HEK293T (cell line): ENCODE data around the gene GRM7.

Source experiments
- CTCF ChIA-PET: fragments of 350-600 bp; formaldehyde crosslinking; extraction: SDS; loops from one replicate; lab custom pipeline; 2021; ENCODE audit warnings: antibody characterized with exemption, inconsistent platforms; lab: Yijun Ruan, JAX
- POLR2A ChIA-PET: fragments of 350-600 bp; formaldehyde crosslinking; extraction: SDS; loops from one replicate; lab custom pipeline; 2020; ENCODE audit warnings: antibody characterized with exemption, inconsistent platforms; lab: Yijun Ruan, JAX
- DNase-seq: peaks from one replicate; pipeline ENCODE4 v3.0.0; 2012; ENCODE audit warnings: mixed read lengths; ENCODE audit errors: extremely low spot score
- ARNT ChIP-seq: fragments of 450-650 bp; IDR thresholded peaks from 2 replicates; pipeline ENCODE4 v1.6.1; 2017; ENCODE audit warnings: mild to moderate bottlenecking
- BHLHE40 ChIP-seq: fragments of 450-650 bp; IDR thresholded peaks from 2 replicates; pipeline ENCODE4 v1.6.1; 2016; ENCODE audit warnings: mild to moderate bottlenecking, moderate library complexity, borderline replicate concordance
- CTBP1 ChIP-seq: fragments of 450-650 bp; IDR thresholded peaks from 2 replicates; pipeline ENCODE4 v1.6.1; 2016; ENCODE audit warnings: borderline replicate concordance
- ELF4 ChIP-seq: fragments of 450-650 bp; IDR thresholded peaks from 2 replicates; pipeline ENCODE4 v1.6.1; 2017; ENCODE audit warnings: antibody characterized with exemption
- FOXA1 ChIP-seq: fragments of 450-650 bp; IDR thresholded peaks from 2 replicates; pipeline ENCODE4 v1.6.1; 2016; ENCODE audit warnings: mild to moderate bottlenecking
- FOXK2 ChIP-seq: fragments of 450-650 bp; IDR thresholded peaks from 2 replicates; pipeline ENCODE4 v1.6.1; 2016; ENCODE audit warnings: mild to moderate bottlenecking
- FOXM1 ChIP-seq: fragments of 450-650 bp; IDR thresholded peaks from 2 replicates; pipeline ENCODE4 v1.6.1; 2017; ENCODE audit warnings: mild to moderate bottlenecking, borderline replicate concordance
- HDGF ChIP-seq: fragments of 450-650 bp; IDR thresholded peaks from 2 replicates; pipeline ENCODE4 v1.6.1; 2017; ENCODE audit warnings: antibody characterized with exemption, borderline replicate concordance
- L3MBTL2 ChIP-seq: fragments of 450-650 bp; conservative IDR thresholded peaks from 2 replicates; pipeline ENCODE4 v1.6.1; 2016; ENCODE audit warnings: mild to moderate bottlenecking
- LEF1 ChIP-seq: fragments of 450-650 bp; IDR thresholded peaks from 2 replicates; pipeline ENCODE4 v1.6.1; 2017; ENCODE audit warnings: mild to moderate bottlenecking, borderline replicate concordance
- NFRKB ChIP-seq: fragments of 450-650 bp; IDR thresholded peaks from 2 replicates; pipeline ENCODE4 v1.6.1; 2016; ENCODE audit warnings: mild to moderate bottlenecking, moderate library complexity
- SP1 ChIP-seq: fragments of 450-650 bp; IDR thresholded peaks from 2 replicates; pipeline ENCODE4 v1.6.1; 2017
- SUZ12 ChIP-seq: fragments of 450-650 bp; IDR thresholded peaks from 2 replicates; pipeline ENCODE4 v1.6.1; 2016; ENCODE audit warnings: mild to moderate bottlenecking
- TARDBP ChIP-seq: fragments of 450-650 bp; IDR thresholded peaks from 2 replicates; pipeline ENCODE4 v1.6.1; 2016
- ZNF384 ChIP-seq: fragments of 450-650 bp; IDR thresholded peaks from 2 replicates; pipeline ENCODE4 v1.6.1; 2016
- TF ChIP-seq, protein P1 (sequence below): fragments of 450-650 bp; IDR thresholded peaks from 2 replicates; pipeline ENCODE4 v1.6.1; 2016

Gene GRM7

DNA sequence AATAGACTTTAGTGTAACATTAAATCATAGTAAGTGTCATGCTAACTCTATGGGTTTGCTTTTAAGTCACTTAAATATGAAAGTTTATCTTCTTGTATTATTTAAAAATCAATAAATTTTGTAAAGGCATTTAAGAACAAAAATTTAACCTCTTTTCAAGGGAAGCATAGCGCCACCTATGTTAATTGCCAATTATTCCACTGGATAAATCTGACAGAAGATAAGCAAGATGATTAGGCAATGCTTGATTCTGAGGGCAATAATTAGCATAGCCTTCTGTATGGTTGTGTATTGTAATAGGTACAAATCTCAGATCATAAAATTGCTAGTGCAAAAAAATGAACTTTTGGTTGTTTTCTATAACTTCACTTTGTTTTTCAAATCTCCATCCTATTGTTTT, 560.1 kb downstream of the GRM7 start:
- DNase-seq = no peak
- CTCF ChIA-PET = no interaction called here
- TF ChIP-seq L3MBTL2 (no peak), FOXK2 (no peak), FOXA1 (no peak), SUZ12 (no peak), TARDBP (no peak)
- POLR2A ChIA-PET = no interaction called here

DNA sequence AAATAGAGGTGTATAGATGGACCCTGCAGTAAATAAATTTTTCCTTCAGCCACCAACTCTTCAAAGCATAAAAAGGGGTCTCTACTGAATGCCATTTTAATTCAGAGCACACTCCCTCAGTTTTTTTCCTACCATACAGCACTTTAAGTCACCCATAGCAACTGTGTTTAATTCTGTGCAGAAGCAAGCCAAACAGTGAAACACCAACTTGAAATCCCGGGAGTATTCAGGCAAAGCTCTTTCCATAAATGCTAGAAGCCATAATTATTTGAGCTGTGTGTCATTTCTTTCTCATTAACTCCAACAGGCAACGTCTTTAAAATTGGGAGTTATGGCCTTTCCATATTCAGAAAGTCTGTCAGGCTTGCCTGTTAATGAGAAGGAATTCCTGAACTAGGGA, 562.1 kb downstream of the GRM7 start:
- DNase-seq = no peak
- POLR2A ChIA-PET = no interaction called here
- CTCF ChIA-PET = no interaction called here
- TF ChIP-seq LEF1 (no peak), SUZ12 (no peak), FOXA1 (no peak), TARDBP (no peak), NFRKB (no peak)

DNA sequence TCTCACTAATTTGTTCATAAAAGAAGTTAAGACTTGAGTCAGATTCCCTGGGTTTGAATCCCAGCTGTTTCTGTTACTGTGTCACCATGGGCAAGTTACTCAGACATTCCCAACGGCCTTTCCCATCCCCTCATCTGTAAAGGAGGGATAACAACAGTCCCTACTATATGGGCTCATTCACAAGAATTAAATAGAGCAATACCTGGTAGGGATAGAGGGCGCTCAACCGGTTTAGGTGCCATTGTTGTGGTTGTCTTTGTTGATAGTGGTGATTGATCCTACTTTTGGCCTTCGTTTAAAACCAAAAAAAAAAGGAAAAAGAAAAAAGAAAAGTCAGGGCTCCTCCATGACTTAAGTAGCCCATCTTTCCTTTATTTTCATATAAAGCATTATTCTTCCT, 563.1 kb downstream of the GRM7 start:
- CTCF ChIA-PET = interaction anchor here (0.7 kb wide), 1 partner anchor 1290 kb away, joined by 3 read pairs; no protein-coding TSS in a partner anchor
- no peak for TF ChIP-seq FOXM1
- TF ChIP-seq ZNF384 = no peak
- no peak for TF ChIP-seq TARDBP
- TF ChIP-seq ARNT = no peak
- TF ChIP-seq SUZ12 = no peak
- TF ChIP-seq, protein P1, sequence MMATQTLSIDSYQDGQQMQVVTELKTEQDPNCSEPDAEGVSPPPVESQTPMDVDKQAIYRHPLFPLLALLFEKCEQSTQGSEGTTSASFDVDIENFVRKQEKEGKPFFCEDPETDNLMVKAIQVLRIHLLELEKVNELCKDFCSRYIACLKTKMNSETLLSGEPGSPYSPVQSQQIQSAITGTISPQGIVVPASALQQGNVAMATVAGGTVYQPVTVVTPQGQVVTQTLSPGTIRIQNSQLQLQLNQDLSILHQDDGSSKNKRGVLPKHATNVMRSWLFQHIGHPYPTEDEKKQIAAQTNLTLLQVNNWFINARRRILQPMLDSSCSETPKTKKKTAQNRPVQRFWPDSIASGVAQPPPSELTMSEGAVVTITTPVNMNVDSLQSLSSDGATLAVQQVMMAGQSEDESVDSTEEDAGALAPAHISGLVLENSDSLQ = no peak
- TF ChIP-seq FOXK2 = no peak
- TF ChIP-seq LEF1 = no peak
- no peak for TF ChIP-seq BHLHE40
- POLR2A ChIA-PET = no interaction called here
- no peak for DNase-seq

DNA sequence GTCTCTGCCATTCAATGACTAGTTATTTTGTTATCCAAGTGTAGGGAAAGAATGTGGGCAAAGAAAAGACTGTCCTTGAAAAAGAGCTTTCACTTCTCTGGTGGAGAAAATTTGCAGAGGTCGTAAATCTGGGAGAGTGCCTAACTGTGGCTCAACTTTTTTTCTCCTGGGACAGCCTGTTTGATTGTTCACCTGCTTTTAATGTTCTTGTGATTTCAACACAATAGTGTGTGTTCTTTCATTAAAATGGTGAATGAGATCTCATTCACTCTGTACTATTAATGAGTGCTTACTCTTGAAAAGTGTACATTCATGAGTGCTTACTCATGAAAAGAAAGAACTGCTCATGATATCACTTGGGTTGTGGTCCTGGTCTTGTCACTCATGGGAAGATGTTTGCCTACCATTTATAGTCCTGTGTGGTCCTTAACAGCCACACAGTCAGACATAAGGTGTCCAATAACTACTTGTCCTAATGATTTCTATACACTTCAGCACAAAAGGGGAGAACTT, 567.3 kb downstream of the GRM7 start:
- ChIA-PET POLR2A (no interaction called here), CTCF (interaction anchor here (0.7 kb wide), 1 partner anchor 46 kb away, joined by 7 read pairs; no protein-coding TSS in a partner anchor)
- TF ChIP-seq ARNT (no peak), TARDBP (no peak), FOXM1 (no peak), HDGF (no peak), SP1 (no peak), LEF1 (no peak), ELF4 (no peak), ZNF384 (no peak), BHLHE40 (no peak), FOXK2 (no peak), FOXA1 (no peak), L3MBTL2 (no peak)
- TF ChIP-seq, protein P1 = no peak
- no peak for DNase-seq

DNA sequence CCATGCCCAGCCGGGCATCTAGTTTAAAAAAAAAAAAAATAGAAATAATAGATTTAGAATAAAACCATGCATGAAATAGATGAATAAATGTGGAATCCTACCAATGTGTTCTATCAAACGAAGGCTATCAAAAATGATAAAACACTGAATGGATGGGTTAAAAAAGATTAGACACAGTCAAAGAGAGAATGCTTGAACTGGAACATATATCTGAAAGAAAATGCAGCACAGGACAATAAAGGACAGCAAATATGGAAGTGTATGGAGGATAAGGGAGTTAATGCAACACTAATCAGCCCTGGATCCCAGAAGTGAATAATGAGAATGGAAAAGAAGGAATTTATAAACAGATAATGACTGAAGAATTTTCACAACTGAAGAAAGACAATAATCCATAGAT, 571.7 kb downstream of the GRM7 start:
- no peak for DNase-seq
- CTCF ChIA-PET = no interaction called here
- POLR2A ChIA-PET = no interaction called here
- TF ChIP-seq ARNT (no peak), SP1 (no peak), BHLHE40 (no peak), CTBP1 (no peak), ELF4 (no peak), LEF1 (no peak), HDGF (no peak), SUZ12 (no peak), L3MBTL2 (no peak), ZNF384 (no peak), NFRKB (no peak), FOXA1 (no peak), FOXM1 (no peak)
- TF ChIP-seq, protein P1 = no peak

DNA sequence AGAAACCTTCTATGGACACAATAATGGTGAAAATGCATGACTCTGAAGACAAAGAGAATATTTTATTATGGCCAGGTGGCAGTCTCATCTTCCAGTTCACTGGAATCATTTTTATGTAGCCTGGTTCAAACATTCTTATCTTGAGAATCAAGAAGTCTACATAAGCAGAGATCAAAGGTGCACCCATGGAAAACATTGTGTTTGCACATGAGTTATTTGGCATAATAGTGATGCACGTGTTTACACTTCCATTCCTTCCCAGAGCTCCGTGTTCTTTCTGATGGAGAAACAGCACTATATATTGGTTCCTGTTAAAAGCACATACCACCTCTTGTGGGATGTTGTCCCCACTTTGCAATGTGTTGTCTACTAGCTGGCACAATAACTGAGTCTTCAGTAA, 572.2 kb downstream of the GRM7 start:
- ChIA-PET POLR2A (no interaction called here), CTCF (no interaction called here)
- DNase-seq = no peak
- TF ChIP-seq, protein P1 = no peak
- TF ChIP-seq HDGF (no peak), SUZ12 (no peak), BHLHE40 (no peak), FOXM1 (no peak)
